Effector memory CD8-positive, alpha-beta T cell (primary cell): ENCODE measurements around the gene PILRB.
A peak's percentile ranks its signal among the peaks of the same experiment; 100 is the strongest.
"Not testable (repeated sequence)": the region's sequence is repeated elsewhere in the genome, so short reads cannot be mapped to it uniquely, and the experiment has no call there.

Experiments used
- ATAC-seq: fragments of 150-1000 bp; cut with Tn5 transposase; replicated peaks from 2 replicates; pipeline ENCODE4 v1.10.0; 2021; ENCODE audit warnings: mild to moderate bottlenecking, moderate library complexity
- DNase-seq, 3 experiments: peaks; one replicate each; pipeline ENCODE4 v3.0.0; 2021
- H3K27ac Mint-ChIP-seq, 2 donors: one replicate each; pipeline ENCODE4 v1.8.0; 2022; ENCODE audit warnings: mild to moderate bottlenecking in 2 of 2, mixed read lengths in 2 of 2, moderate library complexity in 2 of 2
- H3K27me3 Mint-ChIP-seq, 2 donors: one replicate each; pipeline ENCODE4 v1.8.0; 2022; ENCODE audit warnings: mixed read lengths in 2 of 2
- H3K36me3 Mint-ChIP-seq: one replicate; pipeline ENCODE4 v1.8.0; 2022; ENCODE audit warnings: mild to moderate bottlenecking, moderate library complexity, mixed read lengths; ENCODE audit not compliant: insufficient read depth
- H3K4me1 Mint-ChIP-seq, 2 donors: one replicate each; pipeline ENCODE4 v1.8.0; 2022; ENCODE audit warnings: low read depth in 2 of 2, mixed read lengths in 2 of 2
- H3K4me3 Mint-ChIP-seq, 2 donors: one replicate each; pipeline ENCODE4 v1.8.0; 2022; ENCODE audit warnings: mild to moderate bottlenecking in 2 of 2, mixed read lengths in 2 of 2, moderate library complexity in 2 of 2
- H3K9me3 Mint-ChIP-seq, 2 donors: one replicate each; pipeline ENCODE4 v1.8.0; 2022; ENCODE audit warnings: mixed read lengths in 2 of 2

PILRB gene

GRCh38 chr7:100345288-100345672, 12.6 kb upstream of the PILRB start:
- not testable (repeated sequence) for H3K9me3 Mint-ChIP-seq, H3K27me3 Mint-ChIP-seq
- H3K4me1 Mint-ChIP-seq, result peaks cover 12 to 22% of the 10 kb centered on the region in 2 donors
- H3K4me3 Mint-ChIP-seq, result peak overlapping the region; percentile 69 to 75
- peak overlapping the region; percentile 96 to 97 for H3K27ac Mint-ChIP-seq
- DNase-seq (peak; percentile 55 to 65 (median 62)), ATAC-seq (peak; percentile 57)
- H3K36me3 Mint-ChIP-seq, result peaks cover 65% of the 10 kb centered on the region

GRCh38 chr7:100346921-100347320, 11.0 kb upstream of the PILRB start:
- no peak overlapping the region for H3K27ac Mint-ChIP-seq
- no peak for DNase-seq
- no peak overlapping the region for H3K4me3 Mint-ChIP-seq
- no peak for ATAC-seq
- H3K27me3 Mint-ChIP-seq, result no peaks in the 10 kb centered on the region
- peaks cover 19 to 30% of the 10 kb centered on the region in 2 donors for H3K4me1 Mint-ChIP-seq
- H3K36me3 Mint-ChIP-seq, result peaks cover 64% of the 10 kb centered on the region
- H3K9me3 Mint-ChIP-seq, result no peaks in the 10 kb centered on the region

GRCh38 chr7:100348805-100349204, 9.1 kb upstream of the PILRB start:
- DNase-seq, result no peak
- no peak overlapping the region for H3K4me3 Mint-ChIP-seq
- no peaks in the 10 kb centered on the region for H3K9me3 Mint-ChIP-seq
- peak overlapping the region; percentile 16 to 49 for H3K27ac Mint-ChIP-seq
- no peak for ATAC-seq
- no peaks in the 10 kb centered on the region for H3K27me3 Mint-ChIP-seq
- H3K36me3 Mint-ChIP-seq, result peaks cover 76% of the 10 kb centered on the region
- peaks cover 31 to 36% of the 10 kb centered on the region in 2 donors for H3K4me1 Mint-ChIP-seq

GRCh38 chr7:100349757-100350156, 8.2 kb upstream of the PILRB start:
- ATAC-seq (no peak), DNase-seq (no peak)
- H3K9me3 Mint-ChIP-seq, result no peaks in the 10 kb centered on the region
- peaks cover 26 to 35% of the 10 kb centered on the region in 2 donors for H3K4me1 Mint-ChIP-seq
- H3K27me3 Mint-ChIP-seq, result no peaks in the 10 kb centered on the region
- peak overlapping the region; percentile 8 to 94 for H3K27ac Mint-ChIP-seq
- no peak overlapping the region for H3K4me3 Mint-ChIP-seq
- peaks cover 76% of the 10 kb centered on the region for H3K36me3 Mint-ChIP-seq

GRCh38 chr7:100351657-100352058, 6.3 kb upstream of the PILRB start:
- Mint-ChIP-seq H3K36me3 (peaks cover 84% of the 10 kb centered on the region), H3K4me1 (peaks cover 28 to 32% of the 10 kb centered on the region in 2 donors), H3K27ac (peak overlapping the region; percentile 94), H3K4me3 (peak overlapping the region; percentile 91 to 95), H3K27me3 (no peaks in the 10 kb centered on the region), H3K9me3 (no peaks in the 10 kb centered on the region)
- DNase-seq (no peak), ATAC-seq (peak; percentile 24)

GRCh38 chr7:100352230-100352781, 5.6 kb upstream of the PILRB start:
- peaks cover 84% of the 10 kb centered on the region for H3K36me3 Mint-ChIP-seq
- H3K9me3 Mint-ChIP-seq, result not testable (repeated sequence)

GRCh38 chr7:100352984-100353684, 4.8 kb upstream of the PILRB start:
- no peaks in the 10 kb centered on the region for H3K9me3 Mint-ChIP-seq
- DNase-seq, result no peak
- H3K27me3 Mint-ChIP-seq, result no peaks in the 10 kb centered on the region
- peak overlapping the region; percentile 94 for H3K27ac Mint-ChIP-seq
- H3K36me3 Mint-ChIP-seq, result peaks cover 84% of the 10 kb centered on the region
- no peak for ATAC-seq
- peak overlapping the region; percentile 91 to 95 for H3K4me3 Mint-ChIP-seq
- peaks cover 28 to 32% of the 10 kb centered on the region in 2 donors for H3K4me1 Mint-ChIP-seq

More at GRCh38 chr7:100352230-100352781, 5.6 kb upstream of the PILRB start:
- DNase-seq (peak in 2 of 3 experiments; percentile 35 to 38), ATAC-seq (peak; percentile 89)
- Mint-ChIP-seq H3K4me3 (peak overlapping the region; percentile 91 to 95), H3K4me1 (peaks cover 28 to 32% of the 10 kb centered on the region in 2 donors), H3K27ac (peak overlapping the region; percentile 94)
- H3K27me3 Mint-ChIP-seq, result not testable (repeated sequence)

GRCh38 chr7:100353685-100354330, 4.1 kb upstream of the PILRB start:
- ATAC-seq (peak; percentile 55), DNase-seq (peak in 2 of 3 experiments; percentile 27 to 28)
- peak overlapping the region; percentile 91 to 95 for H3K4me3 Mint-ChIP-seq
- peaks cover 84% of the 10 kb centered on the region for H3K36me3 Mint-ChIP-seq
- peaks cover 28 to 32% of the 10 kb centered on the region in 2 donors for H3K4me1 Mint-ChIP-seq
- peak overlapping the region; percentile 94 for H3K27ac Mint-ChIP-seq
- no peaks in the 10 kb centered on the region for H3K9me3 Mint-ChIP-seq
- H3K27me3 Mint-ChIP-seq, result no peaks in the 10 kb centered on the region

- Mint-ChIP-seq H3K9me3 (no peaks in the 10 kb centered on the region), H3K4me3 (no peak overlapping the region), H3K4me1 (peaks cover 27 to 29% of the 10 kb centered on the region in 2 donors), H3K27me3 (no peaks in the 10 kb centered on the region), H3K27ac (peak overlapping the region; percentile 77 to 94), H3K36me3 (peaks cover 99% of the 10 kb centered on the region)
- ATAC-seq, result no peak
- DNase-seq, result no peak
These were observed 1.4 kb upstream of the PILRB start for GRCh38 chr7:100356416-100357068.

GRCh38 chr7:100357131-100357561, 771 bp upstream of the PILRB start:
- H3K9me3 Mint-ChIP-seq, result no peaks in the 10 kb centered on the region
- H3K4me3 Mint-ChIP-seq, result no peak overlapping the region
- DNase-seq, result no peak
- no peak for ATAC-seq
- H3K27me3 Mint-ChIP-seq, result no peaks in the 10 kb centered on the region
- H3K27ac Mint-ChIP-seq, result peak overlapping the region; percentile 77 to 94
- H3K36me3 Mint-ChIP-seq, result peaks cover 99% of the 10 kb centered on the region
- H3K4me1 Mint-ChIP-seq, result peaks cover 23 to 27% of the 10 kb centered on the region in 2 donors

- Mint-ChIP-seq H3K4me1 (peaks cover 14 to 17% of the 10 kb centered on the region in 2 donors), H3K27ac (peak overlapping the region; percentile 44 to 88), H3K36me3 (peaks cover 95% of the 10 kb centered on the region), H3K9me3 (no peaks in the 10 kb centered on the region), H3K27me3 (no peaks in the 10 kb centered on the region), H3K4me3 (no peak overlapping the region)
- no peak for DNase-seq
- no peak for ATAC-seq
These were observed 918 bp downstream of the PILRB start for GRCh38 chr7:100358857-100359212.

- Mint-ChIP-seq H3K36me3 (peaks cover 84% of the 10 kb centered on the region), H3K27ac (peak overlapping the region; percentile 55 to 88), H3K4me3 (no peak overlapping the region), H3K27me3 (no peaks in the 10 kb centered on the region), H3K9me3 (no peaks in the 10 kb centered on the region), H3K4me1 (peaks cover 12 to 14% of the 10 kb centered on the region in 2 donors)
- no peak for DNase-seq
- no peak for ATAC-seq
These were observed 2.4 kb downstream of the PILRB start for GRCh38 chr7:100360135-100360854.

GRCh38 chr7:100363098-100363497, 5.2 kb downstream of the PILRB start:
- H3K9me3 Mint-ChIP-seq, result no peaks in the 10 kb centered on the region
- H3K4me1 Mint-ChIP-seq, result peaks cover 32% of the 10 kb centered on the region in 2 donors
- ATAC-seq (no peak), DNase-seq (no peak)
- H3K36me3 Mint-ChIP-seq, result peaks cover 76% of the 10 kb centered on the region
- H3K27ac Mint-ChIP-seq, result no peak overlapping the region
- H3K27me3 Mint-ChIP-seq, result no peaks in the 10 kb centered on the region
- no peak overlapping the region for H3K4me3 Mint-ChIP-seq
